H9 (cell line): ENCODE data around the gene CTCF. TPM values are rescaled to one million over a fixed set of nuclear protein-coding genes. Genes with fewer than 3 reads are reported as not detected.

Experiments used
- DNase-seq: peaks from one replicate; pipeline ENCODE4 v3.0.0-alpha.2; 2017
- H2AFZ ChIP-seq: one replicate; pipeline ENCODE4 v1.6.1; 2013; ENCODE audit warnings: mild to moderate bottlenecking, low read length, control low read depth, moderate library complexity
- H2AK5ac ChIP-seq: 2 replicates; pipeline ENCODE4 v1.6.1; 2013; ENCODE audit warnings: low read length, control low read depth, mixed read lengths; ENCODE audit not compliant: insufficient read length
- H2BK120ac ChIP-seq: one replicate; pipeline ENCODE4 v1.6.1; 2013; ENCODE audit warnings: low read depth, mild to moderate bottlenecking, low read length, control low read depth, inconsistent platforms; ENCODE audit not compliant: poor library complexity, severe bottlenecking
- H2BK12ac ChIP-seq: 2 replicates; pipeline ENCODE4 v1.6.1; 2013; ENCODE audit warnings: low read length, control low read depth, mixed read lengths, low read depth; ENCODE audit not compliant: insufficient read length
- H2BK15ac ChIP-seq: 2 replicates; pipeline ENCODE4 v1.6.1; 2013; ENCODE audit warnings: low read depth, low read length, control low read depth
- H2BK20ac ChIP-seq: one replicate; pipeline ENCODE4 v1.6.1; 2013; ENCODE audit warnings: low read depth, mild to moderate bottlenecking, low read length, control low read depth, inconsistent platforms; ENCODE audit not compliant: poor library complexity, severe bottlenecking
- H2BK5ac ChIP-seq: 2 replicates; pipeline ENCODE4 v1.6.1; 2013; ENCODE audit warnings: low read length, control low read depth, mixed read lengths; ENCODE audit not compliant: insufficient read length
- H3K14ac ChIP-seq: 2 replicates; pipeline ENCODE4 v1.6.1; 2013; ENCODE audit warnings: low read length, control low read depth; ENCODE audit not compliant: insufficient read depth
- H3K18ac ChIP-seq: 2 replicates; pipeline ENCODE4 v1.6.1; 2013; ENCODE audit warnings: low read depth, mild to moderate bottlenecking, mixed read lengths, low read length, control low read depth; ENCODE audit not compliant: insufficient read length
- H3K23ac ChIP-seq: 2 replicates; pipeline ENCODE4 v1.6.1; 2013; ENCODE audit warnings: low read length, control low read depth, mixed read lengths, low read depth; ENCODE audit not compliant: insufficient read length
- H3K23me2 ChIP-seq: 2 replicates; pipeline ENCODE4 v1.6.1; 2013; ENCODE audit warnings: low read depth, mild to moderate bottlenecking, mixed read lengths, low read length, control low read depth; ENCODE audit not compliant: insufficient read length, poor library complexity, severe bottlenecking
- H3K27ac ChIP-seq: 2 replicates; pipeline ENCODE4 v1.5.1; 2013; ENCODE audit warnings: low read length, control low read depth, mixed read lengths, low read depth; ENCODE audit not compliant: insufficient read length
- H3K27me3 ChIP-seq: 2 replicates; pipeline ENCODE4 v1.6.1; 2013; ENCODE audit warnings: low read length, control low read depth, inconsistent platforms; ENCODE audit not compliant: insufficient read depth
- H3K4ac ChIP-seq: 2 replicates; pipeline ENCODE4 v1.6.1; 2013; ENCODE audit warnings: low read depth, mild to moderate bottlenecking, control low read depth, inconsistent platforms, low read length, moderate library complexity
- H3K4me1 ChIP-seq: 2 replicates; pipeline ENCODE4 v1.6.1; 2013; ENCODE audit warnings: low read length, control low read depth, inconsistent platforms; ENCODE audit not compliant: insufficient read depth
- H3K4me2 ChIP-seq: 2 replicates; pipeline ENCODE4 v1.6.1; 2013; ENCODE audit warnings: low read length, control low read depth, mixed read lengths; ENCODE audit not compliant: insufficient read length, insufficient read depth
- H3K56ac ChIP-seq: 2 replicates; pipeline ENCODE4 v1.6.1; 2013; ENCODE audit warnings: low read depth, mild to moderate bottlenecking, mixed read lengths, low read length, control low read depth; ENCODE audit not compliant: insufficient read length
- H3K79me1 ChIP-seq: 2 replicates; pipeline ENCODE4 v1.6.1; 2013; ENCODE audit warnings: low read depth, mild to moderate bottlenecking, moderate library complexity, low read length, control low read depth, inconsistent platforms; ENCODE audit not compliant: insufficient read depth, poor library complexity, severe bottlenecking
- H3K79me2 ChIP-seq: 2 replicates; pipeline ENCODE4 v1.6.1; 2013; ENCODE audit warnings: low read length, control low read depth, inconsistent platforms; ENCODE audit not compliant: insufficient read depth
- H3K9ac ChIP-seq: 2 replicates; pipeline ENCODE4 v1.6.1; 2013; ENCODE audit warnings: low read length, control low read depth, mixed read lengths; ENCODE audit not compliant: insufficient read length; ENCODE audit errors: extremely low read depth
- H3K9me3 ChIP-seq: one replicate; pipeline ENCODE4 v1.6.1; 2013; ENCODE audit warnings: low read depth, low read length, inconsistent platforms; ENCODE audit not compliant: control insufficient read depth
- H3T11ph ChIP-seq: one replicate; pipeline ENCODE4 v1.6.1; 2013; ENCODE audit warnings: mild to moderate bottlenecking, low read length, control low read depth, inconsistent platforms
- H4K20me1 ChIP-seq: one replicate; pipeline ENCODE4 v1.6.1; 2013; ENCODE audit not compliant: control insufficient read depth, insufficient read length, insufficient read depth
- H4K5ac ChIP-seq: 2 replicates; pipeline ENCODE4 v1.6.1; 2013; ENCODE audit warnings: low read depth, mild to moderate bottlenecking, mixed read lengths, low read length, control low read depth; ENCODE audit not compliant: insufficient read length
- H4K8ac ChIP-seq: replicated peaks from 2 replicates; pipeline ENCODE4 v1.6.1; 2013; ENCODE audit warnings: low read length, control low read depth, mixed read lengths, low read depth; ENCODE audit not compliant: insufficient read length
- H4K91ac ChIP-seq: 2 replicates; pipeline ENCODE4 v1.6.1; 2013; ENCODE audit warnings: low read depth, mild to moderate bottlenecking, moderate library complexity, mixed read lengths, low read length, control low read depth; ENCODE audit not compliant: insufficient read length
- H3K27ac Mint-ChIP-seq, 3 experiments: 2 replicates in 2 of 3; 3 replicates in 1 of 3; pipeline ENCODE4 v1.8.0; 2020 to 2021; ENCODE audit warnings: mixed read lengths in 3 of 3, mild to moderate bottlenecking in 1 of 3, moderate library complexity in 1 of 3
- H3K27me3 Mint-ChIP-seq: 2 replicates; pipeline ENCODE4 v1.8.0; 2021; ENCODE audit warnings: low read depth, mild to moderate bottlenecking, moderate library complexity, mixed read lengths
- H3K36me3 Mint-ChIP-seq, 3 experiments: 2 replicates in 2 of 3; 3 replicates in 1 of 3; pipeline ENCODE4 v1.8.0; 2020 to 2021; ENCODE audit warnings: low read depth in 3 of 3, mixed read lengths in 3 of 3; ENCODE audit not compliant: insufficient read depth in 1 of 3
- H3K4me1 Mint-ChIP-seq, 2 experiments: 2 replicates each; pipeline ENCODE4 v1.8.0; 2020; ENCODE audit warnings: mixed read lengths in 2 of 2
- H3K4me3 Mint-ChIP-seq, 2 experiments: 2 replicates in 1 of 2; 3 replicates in 1 of 2; pipeline ENCODE4 v1.8.0; 2020 to 2021; ENCODE audit warnings: mild to moderate bottlenecking in 2 of 2, mixed read lengths in 2 of 2, moderate library complexity in 1 of 2
- H3K9me3 Mint-ChIP-seq, 2 experiments: 2 replicates in 1 of 2; 3 replicates in 1 of 2; pipeline ENCODE4 v1.8.0; 2020; ENCODE audit warnings: mild to moderate bottlenecking in 2 of 2, mixed read lengths in 2 of 2, moderate library complexity in 1 of 2
- CTCF ChIP-seq: fragments of 200-600 bp; sonication (generic); conservative IDR thresholded peaks from 3 replicates; pipeline ENCODE4 v1.8.0; 2021; ENCODE audit warnings: antibody characterized with exemption, mild to moderate bottlenecking
- whole genome bisulfite sequencing: extraction: QIAGEN DNeasy Blood & Tissue Kit; methylation state at CpG from one replicate; pipeline ENCODE4 v1.1.7; 2013; ENCODE audit warnings: missing lambda C conversion rate, low lambda C conversion rate, mixed read lengths; ENCODE audit not compliant: insufficient read length; ENCODE audit errors: extremely low coverage; 5-methylcytosine and 5-hydroxymethylcytosine counted together
- total RNA-seq: library from RNA; stranded (reverse); gene quantifications from 2 replicates; pipeline ENCODE4 v1.2.1, GENCODE V29; 2021

The CTCF gene
- total RNA-seq, 1 experiment from 2014 or later, result 87.3 TPM

DNA sequence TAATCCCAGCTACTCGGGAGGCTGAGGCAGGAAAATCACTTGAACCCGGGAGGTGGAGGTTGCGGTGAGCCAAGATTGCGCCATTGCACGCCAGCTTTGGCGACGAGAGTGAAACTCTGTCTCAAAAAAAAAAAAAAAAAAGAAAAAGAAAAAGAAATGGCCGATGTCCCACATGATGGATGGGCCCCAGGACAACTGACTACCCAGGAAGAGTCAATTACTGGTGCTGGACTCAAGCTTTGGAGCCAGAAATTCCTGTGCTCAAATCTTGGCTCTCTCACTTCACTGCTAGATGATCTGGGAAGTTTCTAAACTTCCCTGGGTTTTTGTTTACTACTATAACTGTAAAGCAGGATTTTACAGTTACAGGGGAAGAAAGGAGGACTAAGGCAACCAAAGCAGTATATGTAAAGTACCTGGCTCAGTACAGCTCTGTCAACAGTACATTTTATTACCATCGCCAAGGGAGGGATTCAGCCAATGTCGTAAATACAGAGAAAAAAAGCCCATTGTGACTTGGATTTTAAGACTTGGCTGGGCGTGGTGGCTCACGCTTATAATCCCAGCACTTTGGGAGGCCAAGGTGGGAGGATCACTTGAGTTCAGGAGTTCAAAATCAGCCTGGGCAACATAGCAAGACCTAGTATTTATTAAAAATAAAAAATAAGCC is 116.2 kb downstream of the CTCF start:
- Histone ChIP-seq H2BK20ac (no peak overlapping the region), H2BK5ac (no peak overlapping the region), H3K56ac (no peak overlapping the region), H3K14ac (no peak overlapping the region), H2AFZ (no peak overlapping the region), H3K4me1 (no peaks in the 10 kb centered on the region), H4K8ac (no peak overlapping the region), H3K23ac (no peak overlapping the region), H3K4me2 (no peak overlapping the region), H4K20me1 (peaks cover under 1% of the 10 kb centered on the region), H3K18ac (no peak overlapping the region), H2BK120ac (no peak overlapping the region), H3K9me3 (no peaks in the 10 kb centered on the region), H3K27ac (no peak overlapping the region), H3T11ph (no peak overlapping the region), H2BK12ac (no peak overlapping the region), H4K91ac (no peak overlapping the region), H2BK15ac (no peak overlapping the region), H3K79me2 (no peaks in the 10 kb centered on the region), H3K9ac (no peak overlapping the region), H4K5ac (no peak overlapping the region), H3K23me2 (no peaks in the 10 kb centered on the region), H2AK5ac (no peak overlapping the region), H3K4ac (no peak overlapping the region), H3K27me3 (no peaks in the 10 kb centered on the region), H3K79me1 (no peaks in the 10 kb centered on the region)
- WGBS, result no CpG with 5 or more reads among the region's 12 CpGs
- Mint-ChIP-seq H3K9me3 (no peaks in the 10 kb centered on the region), H3K4me1 (no peaks in the 10 kb centered on the region), H3K4me3 (no peak overlapping the region), H3K27ac (peak overlapping the region in 1 of 3 experiments; percentile 42; a peak in 2 of 7 replicates), H3K36me3 (peaks cover 1 to 15% (median 6%) of the 10 kb centered on the region in 3 experiments; a peak in 4 of 7 replicates), H3K27me3 (no peaks in the 10 kb centered on the region)
- TF ChIP-seq CTCF, result no peak
- no peak for DNase-seq
